Stimulated activated CD8-positive, alpha-beta memory T cell treated with anti-CD3 and anti-CD28 coated beads, Interleukin-15, amount 100 ng/mL, for 1 hour (primary cell): Measurements from ENCODE around the gene SURF6.

ENCODE experiments used
- DNase-seq: peaks from one replicate; pipeline ENCODE4 v3.0.0-alpha.2; 2020; ENCODE audit warnings: low read depth

Gene SURF6

GRCh38 chr9:133367778-133368177 is 31.8 kb upstream of the SURF6 start:
- DNase-seq: no peak

GRCh38 chr9:133367221-133367620 is 31.2 kb upstream of the SURF6 start:
- no peak for DNase-seq

GRCh38 chr9:133366435-133366834 is 30.4 kb upstream of the SURF6 start:
- no peak for DNase-seq

GRCh38 chr9:133362359-133363044 is 26.5 kb upstream of the SURF6 start:
- no peak for DNase-seq

- DNase-seq: no peak
Measured at GRCh38 chr9:133361507-133362092, 25.6 kb upstream of the SURF6 start.

- DNase-seq: no peak
Measured at GRCh38 chr9:133360400-133361393, 24.7 kb upstream of the SURF6 start.

- DNase-seq: no peak
Measured at GRCh38 chr9:133359399-133360175, 23.6 kb upstream of the SURF6 start.

GRCh38 chr9:133357656-133358055 is 21.7 kb upstream of the SURF6 start:
- no peak for DNase-seq

GRCh38 chr9:133356391-133357091 is 20.6 kb upstream of the SURF6 start, which contains the start of the genes SURF1 and SURF2:
SURF1 (minus strand) TSS chr9:133356487; CDS start chr9:133356453, 34 bp downstream.
SURF2 (plus strand) TSS chr9:133356550; CDS start chr9:133356593, 43 bp downstream.
- peak; percentile 75 for DNase-seq

GRCh38 chr9:133355881-133356357 is 19.9 kb upstream of the SURF6 start:
- DNase-seq: no peak

GRCh38 chr9:133354766-133355165 is 18.8 kb upstream of the SURF6 start:
- no peak for DNase-seq

GRCh38 chr9:133353548-133353947 is 17.6 kb upstream of the SURF6 start:
- no peak for DNase-seq

- DNase-seq: no peak
Measured at GRCh38 chr9:133352635-133353340, 16.8 kb upstream of the SURF6 start.

- DNase-seq: no peak
Measured at GRCh38 chr9:133351908-133352634, 16.1 kb upstream of the SURF6 start.

- no peak for DNase-seq
Measured at GRCh38 chr9:133351526-133351907, 15.5 kb upstream of the SURF6 start.

GRCh38 chr9:133349965-133350616 is 14.1 kb upstream of the SURF6 start:
- DNase-seq: no peak

GRCh38 chr9:133348718-133349573 is 13.0 kb upstream of the SURF6 start:
- DNase-seq: no peak
